Activated CD8-positive, alpha-beta memory T cell treated with anti-CD3 and anti-CD28 coated beads for 4 hours (primary cell): ENCODE data around the gene OTOGL.

Experiments
- DNase-seq, 2 donors: peaks; one replicate each; pipeline ENCODE4 v3.0.0-alpha.2; 2020; ENCODE audit warnings: low read depth in 2 of 2

OTOGL gene, protein sequence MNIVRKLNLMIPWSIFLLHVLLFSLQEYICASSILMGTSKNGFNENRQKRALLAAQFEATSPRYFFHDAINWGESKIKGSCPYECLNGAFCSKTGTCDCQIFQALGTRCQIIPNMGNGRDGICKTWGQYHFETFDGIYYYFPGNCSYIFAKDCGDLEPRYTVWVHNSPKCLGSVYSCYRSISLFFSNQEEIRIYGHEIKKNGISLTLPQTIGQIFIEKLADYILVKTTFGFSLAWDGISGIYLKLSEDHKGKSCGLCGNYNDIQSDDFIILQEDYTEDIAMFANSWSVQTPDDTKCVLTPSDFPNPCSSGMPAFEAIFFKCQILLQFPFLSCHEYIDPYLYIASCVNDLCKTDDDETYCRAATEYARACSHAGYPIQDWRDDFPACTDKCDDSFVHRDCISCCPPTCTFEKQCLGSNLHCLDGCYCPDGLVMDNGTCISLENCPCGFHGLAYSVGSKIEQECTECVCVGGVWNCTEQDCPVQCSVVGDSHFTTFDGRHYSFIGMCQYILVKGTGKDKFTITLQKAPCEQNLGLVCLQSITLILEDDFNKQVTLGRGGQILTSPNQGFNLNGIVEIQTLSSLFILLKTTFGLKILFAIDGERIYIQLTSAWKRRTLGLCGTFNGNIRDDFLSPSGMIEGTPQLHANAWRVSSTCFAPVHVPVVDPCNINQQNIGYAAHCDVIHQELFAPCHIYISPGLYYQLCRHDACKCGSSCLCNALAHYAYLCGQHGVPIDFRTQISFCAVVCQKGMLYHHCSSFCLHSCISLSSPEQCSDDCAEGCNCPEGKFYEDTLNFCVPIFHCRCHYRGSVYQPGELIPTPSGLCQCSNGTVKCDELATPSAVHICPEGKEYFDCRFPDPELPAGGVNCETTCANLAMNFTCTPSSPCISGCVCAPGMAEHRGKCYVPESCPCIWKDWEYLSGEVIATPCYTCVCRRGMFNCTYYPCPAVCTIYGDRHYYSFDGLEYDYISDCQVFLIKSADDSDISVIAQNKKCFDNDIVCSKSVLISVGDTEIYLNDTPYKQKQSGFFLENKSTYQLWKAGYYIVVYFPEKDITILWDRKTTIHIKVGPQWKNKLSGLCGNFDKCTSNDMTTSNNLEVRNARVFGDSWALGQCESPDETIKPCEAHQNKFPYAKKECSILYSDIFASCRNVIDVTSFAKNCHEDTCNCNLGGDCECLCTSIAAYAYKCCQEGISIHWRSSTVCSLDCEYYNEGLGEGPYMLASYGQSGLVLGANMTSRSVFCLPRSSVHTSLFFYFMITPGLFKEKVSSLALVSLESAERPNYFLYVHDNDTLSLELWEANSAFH (N-terminal part only)

DNA sequence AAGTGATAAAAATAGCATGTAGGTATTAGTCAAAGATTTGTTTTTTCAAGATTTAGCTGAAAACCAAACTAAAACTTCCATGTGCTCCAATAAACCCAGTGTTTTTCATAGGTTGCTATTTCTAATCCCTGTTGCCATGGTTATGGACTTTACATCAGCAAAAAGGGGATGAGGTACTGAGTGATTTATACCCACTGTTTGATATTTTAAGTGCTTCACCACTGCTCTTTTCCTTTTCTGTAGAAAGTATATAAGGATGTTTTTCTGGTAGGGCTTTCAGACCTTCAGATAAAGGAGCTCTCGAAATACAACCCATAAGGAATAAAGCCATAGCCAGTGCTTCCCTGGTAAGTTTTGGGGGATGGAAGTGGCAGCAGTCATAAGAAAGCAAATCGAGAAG lies at the start of gene OTOGL:
Gene OTOGL (plus strand): TSS at position 279 of the 400 bp plus-strand sequence. CDS start 109,895 bp downstream, outside the sequence.
- no peak for DNase-seq

DNA sequence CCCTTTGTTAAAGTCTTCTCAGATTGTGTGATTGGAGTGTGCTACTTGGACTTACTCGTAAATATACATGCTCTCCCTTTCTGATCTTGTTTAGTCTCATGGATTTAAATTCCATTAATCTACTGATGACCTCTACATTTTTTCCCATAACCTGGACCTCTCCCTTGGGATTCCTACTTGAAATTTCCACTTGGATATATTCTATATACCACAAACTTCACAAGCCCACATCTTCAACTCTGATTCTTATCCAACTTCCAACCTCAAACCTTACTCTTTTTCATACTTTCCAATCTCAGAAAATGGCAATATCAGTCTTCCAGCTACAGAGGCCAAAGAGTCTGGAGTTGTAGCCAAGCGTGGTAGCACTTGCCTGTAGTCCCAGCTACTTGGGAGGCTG lies 49.1 kb upstream of the OTOGL start:
- no peak for DNase-seq

DNA sequence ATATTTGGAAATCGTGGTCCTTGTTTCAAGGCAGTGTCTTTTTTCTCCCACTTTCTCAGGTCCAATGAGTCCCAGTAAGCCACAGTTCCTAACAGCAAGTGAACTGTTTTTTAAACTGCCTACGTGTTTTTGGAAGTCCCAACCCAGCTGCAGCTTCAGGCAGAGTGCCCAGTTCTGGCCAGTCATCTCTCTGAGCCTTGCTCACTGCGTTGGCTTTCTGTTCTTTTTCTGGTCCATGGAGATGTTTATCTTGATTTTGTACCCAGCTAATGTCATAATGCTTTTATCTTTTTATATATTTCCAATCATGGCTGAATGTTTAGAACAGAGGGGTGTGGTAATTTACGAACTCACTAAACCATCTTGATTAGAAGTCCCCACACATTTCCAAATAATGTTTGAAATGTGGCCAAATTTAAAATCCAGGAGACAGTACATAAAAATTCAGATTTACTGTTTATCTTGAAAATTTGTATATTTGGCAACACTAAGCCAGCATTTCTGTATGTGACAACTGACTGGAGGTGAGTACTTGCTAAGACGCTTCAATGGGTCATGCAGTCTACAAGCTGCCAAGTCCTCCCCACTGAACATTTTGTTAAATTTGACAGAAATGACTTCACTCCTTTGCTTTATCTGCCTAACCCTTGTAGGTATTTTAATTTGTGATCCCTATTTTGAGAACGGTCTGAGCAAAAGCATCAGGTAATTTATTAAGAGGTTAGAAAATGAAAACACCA lies 46.1 kb upstream of the OTOGL start:
- DNase-seq, result no peak

DNA sequence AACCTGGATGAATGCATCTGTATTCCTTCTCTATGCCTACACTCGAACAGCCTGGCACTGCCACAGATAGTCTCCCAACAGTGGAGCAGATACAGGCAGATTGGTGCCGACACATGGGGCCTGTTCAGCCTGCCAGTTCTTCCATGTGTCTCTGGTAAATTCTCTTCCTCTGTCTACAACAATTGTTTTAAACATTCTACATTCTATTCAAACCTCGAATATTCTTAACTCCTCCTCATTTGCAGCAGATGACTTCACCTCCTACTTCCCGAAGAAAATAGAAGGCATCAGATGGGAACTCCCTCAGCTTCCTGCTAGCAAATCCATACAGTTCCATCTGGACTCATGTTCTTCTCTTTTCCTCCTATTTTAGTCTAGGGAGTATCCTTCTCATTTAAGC lies 43.1 kb upstream of the OTOGL start:
- no peak for DNase-seq

DNA sequence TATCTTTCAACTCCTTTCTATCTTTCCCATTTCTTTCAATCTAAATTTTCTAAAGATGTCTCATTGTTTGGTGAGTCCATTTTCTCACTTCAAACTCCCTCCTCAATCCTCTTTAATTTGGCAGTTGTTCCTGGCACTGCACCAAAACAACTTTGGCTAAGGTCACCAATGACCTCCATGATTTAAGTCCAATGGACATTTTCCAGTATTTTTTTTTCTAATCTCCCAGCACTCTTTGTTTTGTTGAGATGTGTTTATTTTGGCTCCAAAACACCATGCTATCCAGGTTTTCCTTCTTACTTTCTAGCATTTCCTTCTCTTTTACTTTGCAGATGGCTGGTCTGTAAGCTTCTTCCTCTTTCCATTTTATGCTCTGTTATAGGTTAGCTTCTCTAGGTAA lies 42.5 kb upstream of the OTOGL start:
- no peak for DNase-seq

DNA sequence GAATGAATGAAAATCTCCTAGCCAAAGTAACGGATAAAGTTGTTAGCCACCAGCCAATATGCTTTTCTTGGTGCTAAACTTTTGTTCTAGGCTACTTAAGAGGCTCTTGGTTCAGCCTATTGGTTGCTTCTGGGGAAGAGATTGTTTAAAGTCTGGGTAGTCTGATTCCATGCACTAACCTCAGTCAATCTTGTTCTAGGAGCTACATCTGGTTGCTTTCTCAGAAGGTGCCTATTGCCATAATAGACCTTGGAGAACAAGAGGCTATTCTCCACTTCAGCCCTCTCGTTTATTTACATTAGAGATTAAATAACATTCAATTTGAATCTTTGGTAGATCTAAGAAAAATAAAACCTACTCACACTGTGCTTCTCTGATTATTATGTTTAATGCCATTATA lies 40.8 kb upstream of the OTOGL start:
- DNase-seq, result no peak

DNA sequence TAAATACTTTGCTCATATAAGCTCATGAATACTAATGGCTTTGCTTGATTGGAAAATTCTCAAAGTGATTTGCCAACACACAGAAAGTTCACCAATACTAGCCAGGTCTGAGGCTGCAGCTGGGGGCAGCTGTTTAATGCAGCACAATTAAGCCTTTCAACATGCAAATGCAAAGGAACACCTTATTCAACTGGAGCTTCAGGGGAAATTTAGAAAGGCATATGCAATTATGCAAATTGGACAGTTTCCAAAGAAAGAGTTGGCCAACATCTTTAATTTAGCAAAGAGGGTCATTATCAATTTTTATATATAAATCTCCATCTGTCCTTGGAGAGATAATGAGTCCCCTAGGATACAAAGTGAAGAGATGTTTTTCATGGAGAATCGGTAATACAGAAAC lies 40.2 kb upstream of the OTOGL start:
- no peak for DNase-seq

DNA sequence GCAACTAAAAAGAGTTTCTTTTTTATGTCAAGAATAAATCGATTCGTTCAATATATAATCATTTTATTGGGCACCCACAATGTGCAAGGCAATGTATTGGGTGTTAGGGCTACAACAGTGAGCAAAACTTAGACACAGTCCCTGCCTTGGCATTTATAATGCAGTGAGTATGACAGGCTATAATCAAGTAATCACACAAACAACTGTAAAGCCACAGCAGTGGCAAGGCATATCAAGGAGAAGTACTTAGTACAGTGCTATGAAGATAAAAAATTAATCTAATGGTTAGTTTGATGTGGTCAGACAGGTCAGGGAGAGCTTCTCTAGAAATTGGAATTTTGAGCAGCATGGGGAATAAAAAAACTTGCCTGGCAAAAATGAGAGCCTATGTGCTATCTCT lies 39.5 kb upstream of the OTOGL start:
- no peak for DNase-seq

DNA sequence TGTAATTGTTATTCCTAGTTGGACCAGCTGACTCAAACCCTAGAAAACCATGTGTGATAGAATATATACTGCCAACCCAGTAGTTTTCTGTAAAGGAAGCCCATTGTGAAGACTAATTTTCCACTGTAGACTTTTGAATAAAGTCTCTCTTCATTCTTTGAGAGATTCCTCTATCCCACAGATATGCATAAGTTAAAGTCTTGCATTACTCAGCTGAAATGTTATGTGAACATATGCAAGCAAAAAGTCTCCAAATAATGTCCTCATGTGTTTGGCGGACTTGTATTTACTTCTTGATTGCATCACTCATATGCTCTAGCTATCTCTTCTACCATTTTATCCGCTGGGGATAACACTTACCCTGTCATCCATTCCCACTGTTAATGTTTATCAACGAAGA lies 35.1 kb upstream of the OTOGL start:
- no peak for DNase-seq

DNA sequence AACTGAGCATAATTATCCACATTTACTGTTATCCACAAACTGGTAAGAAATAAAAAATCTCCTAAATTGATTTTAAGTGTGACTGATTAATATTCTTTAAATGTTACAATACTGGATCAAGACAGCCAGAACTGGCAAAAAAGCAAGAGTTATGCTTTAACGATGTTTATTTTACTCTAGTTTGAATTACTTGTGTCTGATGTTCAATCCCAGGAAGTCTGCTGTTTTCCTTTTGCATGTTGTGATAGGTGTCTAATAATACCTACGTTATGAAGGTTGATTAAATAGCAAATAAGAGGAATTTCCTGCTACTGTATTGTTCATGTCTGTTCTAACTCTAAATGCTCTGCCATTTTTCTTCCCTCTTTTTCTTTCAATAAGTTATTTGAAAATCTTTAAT lies 34.4 kb upstream of the OTOGL start:
- DNase-seq, result no peak

DNA sequence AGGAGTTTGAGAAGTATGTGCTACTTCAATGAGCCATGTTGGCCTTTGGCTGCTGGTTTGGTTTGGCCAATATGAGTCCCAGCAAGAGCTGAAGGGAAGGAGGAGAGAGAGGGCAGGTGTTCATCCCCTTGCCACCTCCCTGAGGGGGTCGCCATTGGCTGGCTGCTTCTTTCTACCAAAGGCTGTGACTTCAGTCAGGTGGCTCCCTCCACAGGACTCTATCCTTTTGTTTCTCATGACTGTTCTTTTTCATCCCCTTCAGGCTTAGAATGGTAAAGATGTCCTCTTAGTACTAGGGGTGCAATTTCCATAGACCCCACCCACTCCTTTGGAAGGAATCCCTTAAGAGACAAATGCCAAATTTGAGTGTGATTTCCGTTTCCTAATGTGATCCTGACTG lies 31.2 kb upstream of the OTOGL start:
- DNase-seq, result no peak

DNA sequence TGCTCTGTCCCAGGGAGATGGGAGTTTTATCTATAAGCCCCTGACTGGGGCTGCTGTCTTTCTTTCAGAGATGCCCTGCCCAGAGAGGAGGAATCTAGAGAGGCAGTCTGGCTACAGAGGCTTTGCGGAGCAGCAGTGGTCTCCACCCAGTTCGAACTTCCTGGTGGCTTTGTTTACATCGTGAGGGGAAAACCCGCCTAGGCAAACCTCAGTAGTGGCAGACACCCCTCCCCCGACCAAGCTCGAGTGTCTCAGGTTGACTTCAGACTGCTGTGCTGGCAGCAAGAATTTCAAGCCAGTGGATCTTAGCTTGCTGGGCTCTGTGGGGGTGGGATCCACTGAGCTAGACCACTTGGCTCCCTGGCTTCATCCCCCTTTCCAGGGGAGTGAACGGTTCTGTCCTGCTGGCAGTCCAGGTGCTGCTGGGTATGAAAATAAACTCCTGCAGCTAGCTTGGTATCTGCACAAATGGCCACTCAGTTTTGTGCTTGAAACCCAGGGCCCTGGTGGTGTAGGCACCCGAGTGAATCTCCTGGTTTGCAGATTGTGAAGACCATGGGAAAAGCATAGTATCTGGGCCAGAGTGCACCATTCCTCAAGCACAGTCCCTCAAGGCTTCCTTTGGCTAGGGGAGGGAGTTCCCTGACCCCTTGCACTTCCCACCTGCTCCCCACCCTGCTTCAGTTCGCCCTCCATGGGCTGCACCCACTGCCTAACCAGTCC lies 15.3 kb upstream of the OTOGL start:
- DNase-seq, result peak in 1 of 2 donors; percentile 6

DNA sequence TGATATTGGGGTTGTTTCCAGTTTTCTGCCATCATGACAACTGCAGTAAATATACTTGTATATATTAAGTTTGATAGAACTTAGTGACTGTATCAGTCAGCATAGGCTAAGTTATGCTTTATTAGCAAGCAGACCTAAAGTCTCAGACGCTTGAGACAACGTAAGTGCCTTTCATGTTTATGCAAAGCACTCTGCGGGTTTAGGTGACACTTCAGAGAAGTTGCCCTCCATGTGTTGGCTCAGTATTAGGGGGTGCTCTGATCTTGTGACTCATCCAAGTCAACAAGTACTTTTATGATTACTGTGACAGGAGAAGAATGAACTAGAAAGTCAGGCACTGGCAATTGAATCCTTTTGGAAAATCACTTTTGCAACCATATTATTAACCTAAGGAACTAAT lies 13.3 kb upstream of the OTOGL start:
- DNase-seq, result no peak

DNA sequence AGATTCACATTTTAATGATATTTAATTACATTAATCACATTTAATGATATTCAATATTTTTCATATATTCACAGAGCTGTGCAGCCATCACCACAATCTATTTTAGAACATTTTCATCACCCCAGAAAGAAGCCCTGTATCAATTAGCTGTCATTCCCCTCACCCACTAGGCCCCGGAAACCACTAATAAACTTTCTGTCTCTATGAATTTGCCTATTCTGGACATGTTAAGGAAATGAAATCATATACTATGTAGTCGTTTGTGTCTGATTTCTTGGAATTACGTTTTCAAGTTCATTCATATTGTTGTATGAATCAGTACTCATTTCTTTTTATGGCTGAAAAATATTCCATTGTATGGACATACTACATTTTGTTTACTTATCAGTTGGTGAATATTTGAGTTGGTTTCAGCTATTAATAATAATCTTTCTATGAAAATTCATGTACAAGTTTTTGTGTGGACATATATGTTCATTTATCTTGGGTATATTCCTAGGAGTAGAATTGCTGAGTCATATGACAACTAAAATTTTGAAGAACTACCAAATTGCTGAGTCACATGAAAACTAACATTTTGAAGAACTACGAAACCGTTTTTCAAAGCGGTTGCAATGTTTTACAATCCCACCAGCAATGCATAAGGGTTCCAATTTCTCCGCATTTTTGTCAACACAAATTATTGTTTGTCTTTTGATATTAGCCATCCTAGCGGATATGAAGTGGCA lies 11.7 kb upstream of the OTOGL start:
- no peak for DNase-seq

DNA sequence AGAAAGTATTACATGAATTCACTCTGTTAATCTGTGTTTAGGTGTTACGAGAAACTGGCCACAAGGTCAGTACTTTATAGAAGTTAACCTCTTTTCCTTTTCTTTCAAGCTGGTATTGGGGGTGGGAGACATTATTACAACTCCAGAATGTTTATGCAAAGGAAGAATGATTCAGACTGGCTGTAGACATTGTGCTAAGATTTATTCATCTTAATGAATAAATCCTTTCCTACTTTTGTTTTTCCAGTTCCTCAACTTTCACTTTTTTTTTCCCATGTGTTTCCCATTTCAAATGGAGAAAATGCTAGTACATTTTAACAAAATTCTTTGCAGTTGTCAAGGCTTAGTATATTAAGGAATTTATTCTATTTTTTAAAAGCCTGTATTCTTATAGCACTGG lies 1.3 kb downstream of the OTOGL start:
- no peak for DNase-seq

DNA sequence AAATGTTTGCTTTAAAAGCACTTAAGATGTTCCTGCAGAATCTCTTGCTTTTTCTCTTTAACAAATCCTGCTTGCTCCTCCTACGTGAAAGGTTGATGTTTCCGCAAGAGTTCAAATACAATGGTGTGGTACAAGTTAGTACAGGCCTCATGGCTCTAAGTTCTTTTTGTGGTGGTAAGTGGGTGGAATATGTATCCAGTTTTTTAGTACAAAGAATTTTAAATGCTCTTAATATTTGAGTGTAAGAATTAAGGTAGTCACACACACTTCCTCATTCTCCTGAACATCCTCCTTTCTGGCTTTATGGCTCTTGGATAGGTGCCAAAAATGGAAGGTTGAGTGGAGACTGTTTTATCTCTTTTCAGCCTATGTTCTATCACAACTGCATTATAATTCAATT lies 1.8 kb downstream of the OTOGL start:
- DNase-seq, result no peak

DNA sequence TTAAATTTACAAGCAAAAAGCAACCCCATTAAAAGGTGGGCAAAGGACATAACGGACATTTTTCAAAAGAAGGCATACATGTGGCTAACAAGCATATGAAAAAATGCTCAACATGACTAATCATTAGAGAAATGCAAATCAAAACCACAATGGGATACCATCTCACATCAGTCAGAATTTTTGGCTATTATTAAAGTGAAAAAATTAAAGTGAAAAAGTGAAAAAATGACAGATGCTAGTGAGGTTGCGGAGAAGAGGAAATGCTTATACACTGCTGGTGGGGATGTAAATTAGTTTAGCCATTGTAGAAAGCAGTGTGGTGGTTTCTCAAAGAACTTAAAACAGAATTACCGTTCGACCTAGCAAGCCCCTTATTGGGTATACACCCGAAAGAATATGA lies 7.9 kb downstream of the OTOGL start:
- DNase-seq, result no peak

DNA sequence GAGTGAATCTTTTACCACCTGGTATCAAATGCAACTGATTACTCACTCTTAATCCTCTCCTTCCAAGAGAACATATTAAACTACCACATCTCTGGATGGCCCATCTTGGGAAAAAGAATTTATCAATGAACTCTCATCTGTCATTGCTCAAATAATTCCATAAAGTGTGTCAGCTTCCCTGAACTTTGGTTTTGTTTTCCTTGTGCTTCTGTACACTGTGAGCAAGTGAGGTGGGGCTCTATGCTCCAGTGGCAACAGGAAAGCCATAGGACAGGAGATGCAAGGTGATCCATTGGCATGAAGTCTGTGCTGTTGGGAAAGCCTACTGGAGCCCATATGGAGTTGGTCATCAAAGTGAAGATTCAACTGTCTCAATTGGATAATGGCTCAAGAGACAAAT lies 17.4 kb downstream of the OTOGL start:
- DNase-seq, result no peak

DNA sequence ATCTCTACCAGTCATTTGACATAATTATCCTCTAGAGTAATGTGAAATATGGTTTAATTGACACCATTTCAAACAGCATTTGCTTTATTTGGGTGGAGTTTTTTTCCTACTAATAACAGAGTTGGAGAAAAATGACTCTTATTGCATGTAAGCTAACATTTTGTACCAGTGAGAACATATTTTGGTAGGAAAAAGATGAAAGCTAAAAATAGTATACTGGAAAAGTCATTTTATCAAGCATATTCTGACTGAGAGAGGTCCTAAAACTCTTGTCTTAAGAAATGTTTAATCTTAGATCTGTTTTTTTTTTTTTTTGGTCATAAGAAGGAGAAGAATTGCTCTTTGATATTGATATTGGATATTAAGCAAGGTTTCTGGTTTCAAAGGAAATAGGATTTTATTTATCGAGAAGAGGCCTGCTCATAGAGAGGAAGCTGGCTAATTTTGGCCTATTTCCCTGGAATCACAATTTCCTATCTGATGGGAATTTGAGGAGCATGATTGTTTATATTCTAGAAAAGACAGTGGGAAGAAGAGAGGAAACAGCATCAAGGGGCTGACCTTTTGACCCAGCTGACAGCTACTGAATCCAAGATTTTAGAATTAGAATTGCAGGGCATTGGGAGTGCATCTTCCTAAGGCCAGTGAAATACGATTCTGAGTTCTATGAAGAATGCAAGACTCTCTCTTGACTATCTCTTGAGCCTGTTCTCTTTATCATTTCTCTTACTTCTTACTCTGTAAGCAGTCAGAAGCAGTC lies 19.4 kb downstream of the OTOGL start:
- no peak for DNase-seq
